Mesenteric fat pad (tissue), 1 donor: ENCODE results near the gene TMUB1. TPM values are rescaled to one million over a fixed set of nuclear protein-coding genes. Genes with fewer than 3 reads are reported as not detected.

Experiments used
- DNase-seq: peaks from one replicate; pipeline ENCODE4 v3.0.0-alpha.2; 2020; ENCODE audit warnings: low spot score
- total RNA-seq: library from RNA; stranded (reverse); fragmentation: NEBNext Ultra II Directional; extraction: Animal tissue kit (Norgen Biotek cat#: 25700); gene quantifications from one replicate; pipeline ENCODE4 v1.2.1, GENCODE V29; 2021
- donor health status: DM: yes; HTN: yes; CAD: no.

Gene TMUB1
- total RNA-seq, 1 donor from 2014 or later = 31.9 TPM

DNA sequence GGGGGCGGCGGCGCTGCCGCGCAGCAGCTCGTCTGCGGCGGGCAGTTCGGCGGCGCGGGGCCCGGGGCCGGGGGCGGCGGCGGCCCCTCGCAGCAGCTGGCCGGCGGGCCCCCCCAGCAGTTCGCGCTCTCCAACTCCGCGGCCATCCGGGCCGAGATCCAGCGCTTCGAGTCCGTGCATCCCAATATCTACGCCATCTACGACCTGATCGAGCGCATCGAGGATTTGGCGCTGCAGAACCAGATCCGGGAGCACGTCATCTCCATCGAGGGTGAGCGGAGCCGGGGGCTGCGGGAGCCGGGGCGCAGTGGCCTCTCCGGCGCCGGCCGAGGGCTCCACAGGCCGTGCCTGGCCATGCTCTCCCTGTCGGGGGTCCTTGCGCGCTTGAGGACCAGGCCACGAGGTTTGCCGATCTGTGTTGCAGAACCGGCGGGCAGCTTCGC, 3.5 kb upstream of the TMUB1 start:
- DNase-seq = peak; percentile 90

GRCh38 chr7:151085691-151086620, 2.7 kb upstream of the TMUB1 start, which contains the start of gene AGAP3:
AGAP3 (plus strand) TSS chr7:151086475; CDS start chr7:151086742, 267 bp downstream.
- DNase-seq = peak; percentile 95

GRCh38 chr7:151085329-151085690, 2.0 kb upstream of the TMUB1 start:
- DNase-seq = no peak

GRCh38 chr7:151083824-151084160, 499 bp upstream of the TMUB1 start:
- DNase-seq = no peak

DNA sequence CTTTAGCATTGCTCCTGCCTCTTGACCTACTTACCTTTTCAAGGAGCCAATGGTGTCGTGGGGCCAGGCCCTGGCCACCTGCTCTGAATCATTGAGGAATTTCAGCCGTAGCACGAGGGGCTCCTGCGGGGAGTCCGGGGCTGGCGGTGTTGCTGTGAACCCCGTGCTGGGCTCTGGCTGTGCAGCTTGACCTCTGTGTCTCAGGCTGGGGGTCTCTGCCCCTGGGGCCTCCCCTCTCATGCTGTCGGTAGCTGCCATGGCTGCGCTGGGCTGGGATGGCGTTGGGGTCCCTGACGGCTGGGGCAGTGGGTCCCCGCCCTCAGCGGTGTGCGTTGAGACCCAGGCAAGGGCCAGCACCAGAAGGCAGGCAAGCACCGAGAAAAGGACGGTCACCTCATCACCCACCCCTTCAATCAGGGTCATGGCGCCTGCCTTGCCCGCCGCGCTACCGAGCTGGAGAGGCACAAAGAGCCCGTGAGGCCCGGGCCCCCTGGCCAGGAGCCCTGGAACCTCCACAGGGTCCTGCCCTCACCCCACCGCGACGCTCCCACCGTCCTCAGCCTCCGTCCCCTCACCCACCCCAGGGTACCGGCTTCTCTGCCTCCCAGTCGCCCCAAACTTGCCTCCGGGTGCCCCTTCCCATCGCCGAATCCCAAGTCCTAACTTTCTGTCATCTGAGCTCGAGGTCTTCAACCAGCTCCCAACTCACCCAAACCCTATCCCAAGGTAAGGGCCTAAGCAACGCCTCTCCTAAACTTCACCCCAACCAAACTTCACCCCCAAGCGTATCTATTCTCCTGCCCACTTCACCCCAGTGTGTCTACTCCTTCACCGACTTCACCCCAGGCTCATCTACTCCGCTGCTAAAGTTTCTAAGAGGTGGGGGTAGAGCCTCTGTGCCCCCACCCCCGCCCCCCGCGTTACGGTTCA, 887 bp downstream of the TMUB1 start:
- DNase-seq = peak; percentile 84

GRCh38 chr7:151081170-151082101, 1.9 kb downstream of the TMUB1 start:
- DNase-seq = peak; percentile 90

- peak; percentile 95 for DNase-seq
Measured at GRCh38 chr7:151080522-151081169, 2.6 kb downstream of the TMUB1 start, which contains the start of gene FASTK. FASTK (minus strand) TSS chr7:151080809; CDS start chr7:151080766, 43 bp downstream.

DNA sequence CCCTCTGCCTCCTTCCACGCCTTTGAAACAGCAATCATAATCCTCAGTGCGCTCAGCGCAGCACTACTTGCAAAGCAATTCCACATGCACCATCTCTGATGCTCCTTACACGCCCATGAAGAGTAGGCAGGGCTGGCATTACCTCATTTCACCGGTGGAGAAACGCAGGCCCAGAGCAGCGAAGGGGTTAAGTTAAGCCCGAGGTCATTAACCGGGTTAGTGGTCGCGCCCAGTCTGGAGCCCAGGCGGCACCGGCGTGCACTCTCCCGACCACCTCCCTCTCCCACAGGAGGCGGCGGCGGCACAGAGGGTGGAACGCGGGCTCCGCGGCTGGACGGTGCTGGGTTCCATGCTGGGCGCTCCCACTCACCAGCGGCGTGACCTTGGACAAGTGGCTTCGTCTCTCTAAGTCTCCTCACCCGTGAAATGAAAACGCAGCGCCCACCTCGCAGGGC, 3.2 kb downstream of the TMUB1 start:
- no peak for DNase-seq

- no peak for DNase-seq
Measured at GRCh38 chr7:151079199-151079910, 3.9 kb downstream of the TMUB1 start.

DNA sequence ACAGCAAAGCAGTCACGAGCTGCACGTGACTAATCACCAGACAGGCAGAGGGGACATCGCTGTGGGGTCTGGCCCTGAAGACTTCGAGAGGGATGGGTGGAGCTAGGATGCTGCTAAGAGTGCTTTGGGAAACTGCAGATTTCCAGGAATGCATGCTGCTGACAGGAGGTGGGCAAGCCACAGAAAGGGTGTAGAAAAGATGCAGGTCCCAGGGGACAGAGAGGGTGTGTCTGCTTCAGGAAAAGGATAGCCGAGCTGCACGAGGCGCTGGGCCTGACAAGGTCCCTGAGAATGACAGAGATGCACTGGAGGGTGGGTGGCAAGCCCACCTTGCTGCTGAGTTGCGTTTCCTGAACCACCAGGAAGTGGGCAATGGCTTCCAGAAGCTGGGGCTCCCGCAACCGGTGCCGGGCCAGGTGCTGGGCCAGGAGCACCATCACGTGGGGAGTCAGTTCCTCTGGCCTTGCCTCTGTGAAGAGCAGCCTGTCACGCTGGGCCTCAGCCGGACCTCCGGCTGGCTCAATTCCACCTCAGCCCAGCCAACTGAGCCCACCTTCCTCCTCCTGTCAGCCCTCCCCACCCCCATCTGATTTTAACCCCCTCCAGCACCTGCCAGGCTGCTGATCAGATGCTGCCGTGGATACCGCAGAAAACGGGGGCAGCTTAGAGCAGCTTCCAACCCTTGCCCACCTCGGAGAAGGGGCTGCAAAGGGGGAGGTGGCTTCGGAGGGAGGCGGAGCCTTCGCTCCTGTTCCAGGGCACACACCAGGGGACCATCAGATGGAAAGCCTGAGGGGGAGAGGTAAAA, 4.9 kb downstream of the TMUB1 start:
- no peak for DNase-seq

DNA sequence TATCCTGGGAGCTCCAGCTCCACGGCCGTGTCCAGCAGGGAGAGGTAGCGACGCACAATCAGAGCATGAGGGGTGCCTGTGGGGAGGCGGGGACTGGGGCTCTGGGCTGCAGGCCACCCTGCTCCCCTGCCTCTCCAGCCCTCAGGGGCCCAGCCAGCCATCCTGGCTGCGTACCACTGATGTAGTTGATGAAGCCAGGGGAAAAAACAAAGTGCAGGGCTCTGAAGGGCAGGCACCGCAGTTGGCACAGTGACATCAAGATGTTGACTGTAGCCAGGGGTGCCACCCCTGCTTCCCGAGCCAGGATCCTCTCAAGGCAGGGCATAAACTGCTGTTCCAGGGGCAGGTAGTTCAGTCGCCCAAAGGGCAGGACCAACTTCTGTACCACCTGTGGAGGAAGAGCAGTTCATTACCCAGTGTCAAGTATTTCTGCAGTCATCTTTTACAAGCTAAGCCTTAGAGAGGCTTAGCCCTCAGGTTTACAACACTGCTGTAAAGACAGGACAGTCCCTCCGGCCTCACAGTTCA, 5.5 kb downstream of the TMUB1 start:
- no peak for DNase-seq

DNA sequence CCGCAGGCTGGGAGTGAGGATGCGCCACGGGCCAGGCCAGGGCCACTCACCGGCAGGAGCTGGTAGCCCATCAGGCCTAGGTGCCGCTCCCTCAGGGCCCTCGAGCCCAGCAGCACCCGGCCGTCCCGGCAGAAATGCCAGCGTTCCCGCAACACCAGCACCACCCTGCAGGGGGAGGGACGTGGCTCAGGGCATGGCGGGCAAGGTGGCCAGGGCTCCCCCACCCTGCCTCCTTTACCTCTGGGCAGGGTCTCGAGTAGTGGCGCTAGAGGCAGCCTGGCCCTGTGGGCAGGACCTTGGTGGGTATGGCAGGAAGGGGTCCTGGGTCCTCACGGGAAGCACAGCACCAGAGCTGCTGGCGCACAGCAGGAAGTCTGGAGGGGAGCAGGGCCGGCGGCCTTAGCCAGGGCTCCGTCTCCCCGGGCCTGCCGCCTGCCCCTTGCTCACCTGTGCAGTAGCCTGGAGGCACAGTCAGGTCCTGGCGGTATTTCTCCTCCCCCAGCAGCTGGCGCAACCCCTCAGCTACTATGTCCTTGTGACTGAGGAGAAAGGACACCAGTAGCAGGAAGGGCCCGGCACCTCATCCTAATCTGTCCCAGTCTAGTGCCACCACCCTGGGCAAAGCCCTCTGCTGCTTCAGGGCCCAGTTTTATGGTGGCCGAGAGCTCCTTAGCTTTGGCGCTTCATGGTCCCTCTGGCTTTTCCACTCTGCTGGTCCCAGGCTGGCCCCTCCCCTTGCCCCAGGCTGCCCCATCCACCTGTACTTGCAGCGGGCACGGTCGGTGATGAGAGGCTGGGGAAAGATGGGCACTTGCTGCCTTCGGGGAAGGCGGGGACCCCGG, 6.2 kb downstream of the TMUB1 start:
- no peak for DNase-seq

DNA sequence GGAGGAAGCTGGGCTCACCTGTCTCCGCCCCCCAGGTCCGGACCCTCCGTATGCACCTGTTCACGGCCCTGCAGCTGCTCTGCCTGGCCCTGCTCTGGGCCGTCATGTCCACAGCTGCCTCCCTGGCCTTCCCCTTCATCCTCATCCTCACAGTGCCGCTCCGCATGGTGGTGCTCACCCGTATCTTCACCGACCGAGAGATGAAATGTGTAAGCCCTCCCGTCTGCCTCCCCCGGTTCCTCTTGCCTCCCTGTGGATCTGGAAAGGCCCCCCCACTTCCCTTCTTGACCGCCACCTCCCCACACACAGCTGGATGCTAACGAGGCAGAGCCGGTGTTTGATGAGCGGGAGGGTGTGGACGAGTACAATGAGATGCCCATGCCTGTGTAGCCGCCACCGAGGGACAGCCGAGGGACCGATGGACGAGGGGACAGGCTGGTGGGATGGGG, 7.3 kb downstream of the TMUB1 start:
- no peak for DNase-seq

DNA sequence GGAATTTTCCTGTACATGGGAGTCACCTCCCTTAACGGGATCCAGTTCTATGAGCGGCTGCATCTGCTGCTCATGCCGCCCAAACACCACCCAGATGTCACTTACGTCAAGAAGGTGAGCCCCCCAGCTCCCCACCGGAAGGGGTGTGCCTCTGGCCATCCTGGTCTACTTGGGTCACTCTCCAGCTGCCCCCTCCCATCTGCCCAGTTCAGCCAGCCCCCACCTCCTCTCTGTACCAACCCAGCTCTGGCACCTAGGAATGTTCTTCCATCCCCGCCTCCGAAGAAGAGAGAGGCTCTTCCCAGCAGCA, 7.7 kb downstream of the TMUB1 start:
- no peak for DNase-seq

GRCh38 chr7:151074817-151075661, 8.3 kb downstream of the TMUB1 start:
- no peak for DNase-seq

DNA sequence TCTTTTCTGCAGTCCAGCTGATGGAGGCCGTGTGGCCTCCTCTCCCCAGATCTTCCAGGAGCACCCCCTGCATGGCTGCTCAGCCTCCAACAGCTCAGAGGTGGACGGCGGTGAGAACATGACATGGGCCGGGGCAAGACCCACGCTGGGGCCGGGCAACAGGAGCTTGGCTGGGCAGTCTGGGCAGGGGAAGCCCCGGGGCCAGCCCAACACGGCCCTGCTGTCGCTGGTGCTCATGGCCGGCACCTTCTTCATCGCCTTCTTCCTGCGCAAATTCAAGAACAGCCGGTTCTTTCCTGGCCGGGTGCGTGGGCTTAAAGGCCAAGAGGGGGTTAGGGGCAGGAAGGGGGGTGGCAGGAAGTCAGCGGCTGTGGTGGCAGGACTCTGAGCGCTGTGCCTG, 9.3 kb downstream of the TMUB1 start:
- no peak for DNase-seq
